T-helper 9 cell (primary cell): ENCODE results near the gene SHCBP1L.

ENCODE experiments used
- DNase-seq: peaks from one replicate; pipeline ENCODE4 v3.0.0-alpha.2; 2020
- total RNA-seq, 2 donors: gene quantifications; one replicate each; lab custom pipeline; 2026; lab: John Stamatoyannopoulos, UW

The SHCBP1L gene
- 0 reads per million in 2 donors for total RNA-seq

GRCh38 chr1:182952677-182953444 lies at the start of gene SHCBP1L:
TSS of gene SHCBP1L (minus strand) at chr1:182953166. CDS start at chr1:182953133, 33 bp downstream.
- no peak for DNase-seq

- DNase-seq, result no peak
Measured at GRCh38 chr1:183002267-183002666, 49.3 kb upstream of the SHCBP1L start.

GRCh38 chr1:183000167-183000962 lies 47.4 kb upstream of the SHCBP1L start:
- no peak for DNase-seq

GRCh38 chr1:182998482-182998881 lies 45.5 kb upstream of the SHCBP1L start:
- DNase-seq, result no peak

GRCh38 chr1:182996816-182997215 lies 43.9 kb upstream of the SHCBP1L start:
- no peak for DNase-seq

- DNase-seq, result no peak
Measured at GRCh38 chr1:182995894-182996293, 42.9 kb upstream of the SHCBP1L start.

- DNase-seq, result no peak
Measured at GRCh38 chr1:182993746-182994145, 40.8 kb upstream of the SHCBP1L start.

GRCh38 chr1:182990413-182991144 lies 37.6 kb upstream of the SHCBP1L start:
- no peak for DNase-seq

- no peak for DNase-seq
Measured at GRCh38 chr1:182985876-182986275, 32.9 kb upstream of the SHCBP1L start.

- DNase-seq, result no peak
Measured at GRCh38 chr1:182984621-182985020, 31.7 kb upstream of the SHCBP1L start.

- no peak for DNase-seq
Measured at GRCh38 chr1:182984138-182984537, 31.2 kb upstream of the SHCBP1L start.

- DNase-seq, result no peak
Measured at GRCh38 chr1:182978151-182978853, 25.3 kb upstream of the SHCBP1L start.

GRCh38 chr1:182977480-182977879 lies 24.5 kb upstream of the SHCBP1L start:
- no peak for DNase-seq

GRCh38 chr1:182974506-182975191 lies 21.7 kb upstream of the SHCBP1L start:
- DNase-seq, result no peak

- no peak for DNase-seq
Measured at GRCh38 chr1:182972829-182973228, 19.9 kb upstream of the SHCBP1L start.

- no peak for DNase-seq
Measured at GRCh38 chr1:182972231-182972630, 19.3 kb upstream of the SHCBP1L start.

- DNase-seq, result no peak
Measured at GRCh38 chr1:182971219-182971618, 18.3 kb upstream of the SHCBP1L start.

GRCh38 chr1:182968836-182969734 lies 16.1 kb upstream of the SHCBP1L start:
- DNase-seq, result no peak

- no peak for DNase-seq
Measured at GRCh38 chr1:182968151-182968741, 15.3 kb upstream of the SHCBP1L start.

- no peak for DNase-seq
Measured at GRCh38 chr1:182965861-182966260, 12.9 kb upstream of the SHCBP1L start.
